HG03045 (cell line): Measurements from ENCODE around the gene LEF1.

Experiments
- ATAC-seq: cut with Tn5 transposase; IDR thresholded peaks from one replicate; pipeline ENCODE4 v1.9.1; 2021; ENCODE audit warnings: mild to moderate bottlenecking, moderate library complexity; ENCODE audit not compliant: unreplicated experiment

The LEF1 gene

DNA sequence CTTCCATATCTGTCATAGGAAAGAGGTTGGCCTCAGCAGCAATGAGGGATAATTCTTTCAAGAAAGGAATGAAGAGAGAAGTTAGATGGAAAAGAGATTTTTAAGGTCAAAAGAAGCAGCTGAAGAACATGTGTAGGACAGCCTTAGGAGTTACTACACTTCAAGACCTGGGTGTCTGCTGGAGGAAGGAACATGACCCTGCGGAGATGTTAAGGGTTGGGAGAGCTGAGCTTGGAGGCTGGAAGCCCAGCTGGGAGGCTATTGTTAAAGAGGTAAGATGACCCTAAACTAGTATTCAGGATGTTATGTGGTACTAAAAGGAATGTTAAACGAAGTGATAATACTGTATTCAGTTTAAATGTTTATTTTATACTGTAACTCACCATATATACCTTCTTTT, 164.1 kb downstream of the LEF1 start:
- ATAC-seq = no peak

DNA sequence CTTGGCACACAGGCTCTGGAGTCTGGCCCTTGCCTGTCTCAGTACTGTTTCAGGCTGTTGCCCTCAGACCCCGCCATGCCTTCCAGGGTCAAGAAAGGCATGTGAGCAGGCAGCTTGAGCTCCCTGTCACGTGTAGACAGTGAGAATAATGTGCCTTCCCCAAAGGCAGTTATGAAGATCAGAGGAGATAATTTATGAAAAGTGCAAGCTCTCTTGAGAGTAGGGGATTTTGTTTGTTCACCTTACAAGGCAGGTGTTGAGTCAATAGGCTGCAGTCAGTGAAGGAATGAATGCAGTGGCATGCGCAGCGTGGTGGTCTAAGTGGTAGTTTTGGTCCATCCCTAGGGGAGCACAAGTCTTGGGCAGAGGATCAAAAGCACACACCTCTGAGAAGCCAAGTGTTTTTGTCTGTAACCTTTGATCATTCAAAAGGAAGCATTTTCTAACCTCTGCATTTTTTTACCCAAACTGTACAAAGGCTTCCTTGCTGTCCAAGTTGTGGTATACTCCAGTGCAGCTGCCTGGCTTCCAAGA, 164.7 kb downstream of the LEF1 start:
- no peak for ATAC-seq

DNA sequence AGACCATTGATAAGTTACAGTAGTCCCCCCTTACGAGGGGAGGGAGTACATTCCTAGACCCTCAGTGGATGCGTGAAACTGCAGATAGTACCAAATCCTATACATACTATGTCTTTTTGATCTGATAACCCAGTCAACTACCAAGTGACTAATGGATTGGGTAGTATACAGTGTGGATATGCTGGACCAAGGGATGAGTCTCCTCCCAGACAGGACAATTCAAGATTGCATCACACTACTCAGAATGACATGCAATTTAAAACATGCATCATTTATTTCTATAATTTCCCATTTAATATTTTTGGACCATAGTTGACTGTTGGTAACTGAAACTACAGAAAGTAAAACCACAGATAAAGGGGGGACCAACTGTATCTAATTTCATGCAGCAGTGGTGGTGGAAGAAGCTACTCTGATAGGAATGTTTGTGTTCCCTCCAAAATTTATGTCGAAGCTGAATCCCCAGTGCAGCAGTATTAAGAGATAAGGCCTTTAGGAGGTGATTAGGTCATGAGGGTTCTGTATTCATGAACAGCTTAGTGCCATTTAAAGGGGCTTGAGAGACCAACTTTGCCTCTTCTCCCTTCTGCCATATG, 167.1 kb downstream of the LEF1 start:
- no peak for ATAC-seq

DNA sequence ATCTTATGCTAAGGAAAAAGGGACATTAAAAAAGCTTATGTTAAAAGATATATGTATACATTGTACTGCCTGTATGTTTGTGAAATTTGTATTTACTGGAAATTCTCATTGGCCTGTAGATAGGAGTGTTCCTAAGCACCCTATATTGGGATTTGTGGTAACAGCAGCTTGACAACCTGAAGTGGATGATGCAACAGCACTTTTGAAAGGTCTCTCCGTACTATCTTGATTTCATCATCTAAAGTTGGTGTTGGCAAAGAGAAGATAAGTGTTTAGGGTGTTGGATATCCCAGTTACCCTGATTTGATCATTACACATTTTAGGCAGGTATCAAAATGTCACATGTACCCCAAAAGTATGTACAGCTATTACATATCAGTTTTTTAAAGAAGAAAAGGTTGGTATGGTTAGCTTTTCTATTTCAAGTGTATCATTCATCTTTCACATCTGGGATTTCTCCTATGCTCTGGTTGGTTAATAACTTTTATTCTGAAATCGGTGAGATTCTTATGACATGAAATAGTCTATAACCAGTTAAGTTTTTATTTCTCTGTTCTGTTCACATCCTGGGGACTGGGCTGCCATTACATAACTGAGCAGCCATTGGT, 168.7 kb downstream of the LEF1 start:
- ATAC-seq = no peak

DNA sequence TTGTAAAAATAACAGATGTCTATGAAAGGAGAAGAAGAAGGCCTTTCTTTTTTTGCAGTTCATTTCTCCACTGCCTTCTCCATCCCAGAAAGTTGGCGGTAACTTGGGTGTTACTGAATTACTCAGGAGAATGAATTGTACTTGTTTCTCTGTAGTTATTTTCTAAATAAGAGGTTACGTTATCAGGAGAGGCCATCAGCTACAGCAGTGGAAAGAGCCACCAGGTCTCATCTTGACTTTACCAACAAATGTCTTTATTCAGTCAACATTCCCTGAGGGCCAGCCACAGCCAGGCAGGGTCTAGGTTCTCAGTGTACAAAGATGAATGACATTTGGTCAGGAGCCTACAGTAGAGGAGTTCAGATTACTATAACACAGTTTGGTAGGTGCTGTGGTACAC, 170.9 kb downstream of the LEF1 start:
- no peak for ATAC-seq
